Progenitor cell of endocrine pancreas (in vitro differentiated cells): ENCODE measurements around the gene CCDC60. TPM values are rescaled to one million over a fixed set of nuclear protein-coding genes. Genes with fewer than 3 reads are reported as not detected.

Source experiments
- DNase-seq: peaks from one replicate; pipeline ENCODE4 v3.0.0; 2021; ENCODE audit warnings: low spot score; ENCODE audit not compliant: unreplicated experiment
- H3K27ac Mint-ChIP-seq: 2 replicates; pipeline ENCODE4 v1.8.0; 2021; ENCODE audit warnings: mild to moderate bottlenecking, moderate library complexity, mixed read lengths
- H3K27me3 Mint-ChIP-seq: 2 replicates; pipeline ENCODE4 v1.8.0; 2021; ENCODE audit warnings: mixed read lengths
- H3K36me3 Mint-ChIP-seq: 2 replicates; pipeline ENCODE4 v1.8.0; 2022; ENCODE audit warnings: mixed read lengths; ENCODE audit not compliant: insufficient read depth
- H3K4me1 Mint-ChIP-seq: 2 replicates; pipeline ENCODE4 v1.8.0; 2021; ENCODE audit warnings: low read depth, mixed read lengths
- H3K4me3 Mint-ChIP-seq: 2 replicates; pipeline ENCODE4 v1.8.0; 2021; ENCODE audit warnings: low read depth, mild to moderate bottlenecking, moderate library complexity, mixed read lengths
- H3K9me3 Mint-ChIP-seq: 2 replicates; pipeline ENCODE4 v1.8.0; 2021; ENCODE audit warnings: low read depth, mixed read lengths
- CTCF ChIP-seq: fragments of 200-600 bp; sonication (generic); IDR thresholded peaks from one replicate; pipeline ENCODE4 v1.5.0; 2021; ENCODE audit warnings: antibody characterized with exemption, mild to moderate bottlenecking; ENCODE audit not compliant: unreplicated experiment
- total RNA-seq: library from RNA; stranded (reverse); gene quantifications from 2 replicates; pipeline ENCODE4 v1.2.1, GENCODE V29; 2021

CCDC60 gene
- total RNA-seq, 1 donor from 2014 or later, result 23.4 TPM

GRCh38 chr12:119296535-119296934 lies 38.0 kb upstream of the CCDC60 start:
- peaks cover 57% of the 10 kb centered on the region for H3K4me1 Mint-ChIP-seq
- H3K27ac Mint-ChIP-seq, result no peak overlapping the region
- H3K36me3 Mint-ChIP-seq, result no peaks in the 10 kb centered on the region
- TF ChIP-seq CTCF, result no peak
- H3K27me3 Mint-ChIP-seq, result no peaks in the 10 kb centered on the region
- H3K4me3 Mint-ChIP-seq, result no peak overlapping the region
- no peak for DNase-seq
- no peaks in the 10 kb centered on the region for H3K9me3 Mint-ChIP-seq

GRCh38 chr12:119299130-119299529 lies 35.4 kb upstream of the CCDC60 start:
- Mint-ChIP-seq H3K4me1 (peaks cover 59% of the 10 kb centered on the region), H3K9me3 (no peaks in the 10 kb centered on the region), H3K27ac (no peak overlapping the region), H3K36me3 (no peaks in the 10 kb centered on the region), H3K4me3 (no peak overlapping the region), H3K27me3 (no peaks in the 10 kb centered on the region)
- no peak for TF ChIP-seq CTCF
- DNase-seq, result no peak

- Mint-ChIP-seq H3K9me3 (no peaks in the 10 kb centered on the region), H3K4me3 (peak overlapping the region; percentile 37), H3K27me3 (no peaks in the 10 kb centered on the region), H3K4me1 (peaks cover 52% of the 10 kb centered on the region), H3K36me3 (no peaks in the 10 kb centered on the region), H3K27ac (peak overlapping the region; percentile 98)
- no peak for TF ChIP-seq CTCF
- no peak for DNase-seq
Measured at GRCh38 chr12:119301379-119301778, 33.1 kb upstream of the CCDC60 start.

GRCh38 chr12:119302451-119303080 lies 32.0 kb upstream of the CCDC60 start:
- no peak for TF ChIP-seq CTCF
- Mint-ChIP-seq H3K4me3 (peak overlapping the region; percentile 43), H3K27me3 (no peaks in the 10 kb centered on the region), H3K4me1 (peaks cover 43% of the 10 kb centered on the region), H3K9me3 (no peaks in the 10 kb centered on the region), H3K36me3 (no peaks in the 10 kb centered on the region), H3K27ac (peak overlapping the region; percentile 98)
- peak; percentile 30 for DNase-seq

- Mint-ChIP-seq H3K36me3 (no peaks in the 10 kb centered on the region), H3K27ac (no peak overlapping the region), H3K4me3 (no peak overlapping the region), H3K27me3 (no peaks in the 10 kb centered on the region), H3K9me3 (no peaks in the 10 kb centered on the region), H3K4me1 (peaks cover 32% of the 10 kb centered on the region)
- no peak for DNase-seq
- TF ChIP-seq CTCF, result no peak
Measured at GRCh38 chr12:119306593-119306992, 27.9 kb upstream of the CCDC60 start.
